Psoas muscle (tissue), 8 donors: ENCODE data around the gene TRIM67. TPM values are rescaled to one million over a fixed set of nuclear protein-coding genes. Genes with fewer than 3 reads are reported as not detected.
A peak's percentile ranks its signal among the peaks of the same experiment; 100 is the strongest.

Experiments used
- ATAC-seq, 4 donors: fragments of 200-7000 bp; cut with Tn5 transposase; one replicate each; pipeline ENCODE4 v1.9.1; 2020; ENCODE audit warnings: moderate library complexity in 3 of 4, mild to moderate bottlenecking in 2 of 4
- DNase-seq, 2 donors: peaks; one replicate each; pipeline ENCODE4 v3.0.0-alpha.2; 2020
- H3K27ac ChIP-seq: fragments of 200-600 bp; one replicate; pipeline ENCODE4 v1.8.0; 2022
- H3K27me3 ChIP-seq, 3 donors: fragments of 200-600 bp in 1 of 3; one replicate each; pipeline versions ENCODE4 v1.6.1 to v1.8.0; 2013 to 2022; ENCODE audit warnings: low read length in 2 of 3, mild to moderate bottlenecking in 2 of 3, moderate library complexity in 1 of 3; ENCODE audit not compliant: insufficient read depth in 3 of 3
- H3K36me3 ChIP-seq, 2 donors: fragments of 200-600 bp in 1 of 2; one replicate each; pipeline versions ENCODE4 v1.6.1 to v1.8.0; 2013 to 2022; ENCODE audit warnings: low read depth in 1 of 2, mild to moderate bottlenecking in 1 of 2, moderate library complexity in 1 of 2; ENCODE audit not compliant: insufficient read depth in 1 of 2
- H3K4me1 ChIP-seq: fragments of 200-600 bp; one replicate; pipeline ENCODE4 v1.8.0; 2022
- H3K4me3 ChIP-seq: fragments of 200-600 bp; one replicate; pipeline ENCODE4 v1.8.0; 2022; ENCODE audit warnings: mild to moderate bottlenecking
- H3K9me3 ChIP-seq: fragments of 200-600 bp; one replicate; pipeline ENCODE4 v1.8.0; 2022
- CTCF ChIP-seq: fragments of 200-600 bp; IDR thresholded peaks from one replicate; pipeline ENCODE4 v1.8.0; 2022; ENCODE audit warnings: antibody characterized with exemption
- WGBS, 3 donors: extraction: QIAGEN DNeasy Blood & Tissue Kit; methylation state at CpG; one replicate each; pipeline versions ENCODE4 v1.1.6 to v1.1.7; 2013; 5-methylcytosine and 5-hydroxymethylcytosine counted together
- intact Hi-C, 2 donors: fragments of 100-400 bp; cut with DNase I; formaldehyde crosslinking; loops; one replicate each; pipeline versions ENCODE4 v1.11.0 to v1.14.2; 2022
- polyA plus RNA-seq, 3 donors: library from polyadenylated mRNA; stranded (reverse); fragments of 200-250 nt; gene quantifications; one replicate each; pipeline ENCODE4 v1.2.3, GENCODE V29; 2013
- total RNA-seq, 4 donors: library from RNA; stranded (reverse); fragmentation: NEBNext Ultra II Directional in 2 of 4; extraction: Animal tissue kit (Norgen Biotek cat#: 25700) in 2 of 4; gene quantifications; one replicate each; pipeline versions ENCODE4 v1.2.1 to v1.2.4, GENCODE V29; 2021 to 2023
- donor health status: healthy with polysubstance abuse.
- donor health status: DM: no; HTN: no; CAD: no; lungs with moderate emphysema.
- donor health status: Bipolar disorder and iron deficiency.
- donor health status: healthy.
- donor health status: DM: yes; HTN: yes; CAD: no.
- donor health status: DM: no; HTN: no; CAD: no.
- donor health status: DM: no; HTN: no; CAD: no.
- donor health status: DM: yes; HTN: yes; CAD: no.

Gene TRIM67
- total and polyA plus RNA-seq, 7 donors = 0.06 TPM; not detected in 6

GRCh38 chr1:231240531-231240882 lies 78.6 kb downstream of the TRIM67 start:
- DNase-seq (no peak), ATAC-seq (peak; percentile 16 to 33 (median 24))
- H3K27ac ChIP-seq = peak overlapping the region; percentile 91
- 0 to 2% (median 1%) methylated on average over 13 of the region's 13 CpGs for WGBS, 3 donors
- H3K9me3 ChIP-seq = no peaks in the 10 kb centered on the region
- intact Hi-C loops = loop anchor here (5.0 kb wide), 1 partner anchor 97 kb away; the partner anchor contains the start of genes EXOC8 (in 2 of the 2) and SPRTN (in 2 of the 2)
- peak overlapping the region; percentile 88 for H3K4me3 ChIP-seq
- H3K4me1 ChIP-seq = peaks cover 56% of the 10 kb centered on the region
- H3K36me3 ChIP-seq = peaks cover 0 to 25% of the 10 kb centered on the region in 2 donors
- no peak for TF ChIP-seq CTCF
- no peaks in the 10 kb centered on the region for H3K27me3 ChIP-seq

- H3K9me3 ChIP-seq = no peaks in the 10 kb centered on the region
- H3K36me3 ChIP-seq = peaks cover 0 to 25% of the 10 kb centered on the region in 2 donors
- H3K27me3 ChIP-seq = no peaks in the 10 kb centered on the region
- H3K4me3 ChIP-seq = peak within 1 kb of the TSS; percentile 88
- intact Hi-C loops = loop anchor here (5.0 kb wide), 1 partner anchor 96 kb away; the partner anchor contains the start of genes EXOC8 (in 2 of the 2) and SPRTN (in 2 of the 2)
- ATAC-seq (peak; percentile 91 to 93 (median 92)), DNase-seq (peak; percentile 90 to 95)
- no peak for TF ChIP-seq CTCF
- H3K4me1 ChIP-seq = peaks cover 51% of the 10 kb centered on the region
- WGBS, 3 donors = 0% methylated on average over 50 to 51 of the region's 51 CpGs
- H3K27ac ChIP-seq = peak within 1 kb of the TSS; percentile 91
Observed at GRCh38 chr1:231240883-231241735, 79.3 kb downstream of the TRIM67 start, which contains the start of gene GNPAT. GNPAT (plus strand) TSS chr1:231241212; CDS start chr1:231241379, 167 bp downstream.

- peak overlapping the region; percentile 88 for H3K4me3 ChIP-seq
- WGBS, 3 donors = 0 to 1% (median 0%) methylated on average over 10 of the region's 10 CpGs
- H3K9me3 ChIP-seq = no peaks in the 10 kb centered on the region
- ATAC-seq (peak in 3 of 4 donors; percentile 33 to 55 (median 36)), DNase-seq (no peak)
- no peaks in the 10 kb centered on the region for H3K27me3 ChIP-seq
- TF ChIP-seq CTCF = no peak
- H3K4me1 ChIP-seq = peaks cover 45% of the 10 kb centered on the region
- intact Hi-C loops = loop anchor here (5.0 kb wide), 1 partner anchor 96 kb away; the partner anchor contains the start of genes EXOC8 (in 2 of the 2) and SPRTN (in 2 of the 2)
- peak overlapping the region; percentile 91 for H3K27ac ChIP-seq
- peaks cover 0 to 25% of the 10 kb centered on the region in 2 donors for H3K36me3 ChIP-seq
Observed at GRCh38 chr1:231241750-231242149, 79.9 kb downstream of the TRIM67 start.

- DNase-seq = no peak
- peak overlapping the region; percentile 91 for H3K27ac ChIP-seq
- ATAC-seq = no peak
- peak overlapping the region; percentile 88 for H3K4me3 ChIP-seq
- WGBS, 3 donors = 27 to 43% (median 36%) methylated on average over 5 of the region's 5 CpGs
- no peak for TF ChIP-seq CTCF
- H3K27me3 ChIP-seq = no peaks in the 10 kb centered on the region
- no peaks in the 10 kb centered on the region for H3K9me3 ChIP-seq
- peaks cover 0 to 17% of the 10 kb centered on the region in 2 donors for H3K36me3 ChIP-seq
- intact Hi-C loops = loop anchor here (5.0 kb wide), 1 partner anchor 95 kb away; the partner anchor contains the start of genes EXOC8 (in 2 of the 2) and SPRTN (in 2 of the 2)
- H3K4me1 ChIP-seq = peaks cover 36% of the 10 kb centered on the region
Observed at GRCh38 chr1:231242516-231243198, 80.8 kb downstream of the TRIM67 start.
